Lung (tissue), 12 donors: ENCODE results near the gene IQGAP2. TPM values are rescaled to one million over a fixed set of nuclear protein-coding genes. Genes with fewer than 3 reads are reported as not detected.
"Not testable (repeated sequence)": the region's sequence is repeated elsewhere in the genome, so short reads cannot be mapped to it uniquely, and the experiment has no call there.

Source experiments
- ATAC-seq: fragments of 200-7000 bp; cut with Tn5 transposase; one replicate; pipeline ENCODE4 v1.9.1; 2020; ENCODE audit warnings: moderate number of reproducible peaks; ENCODE audit not compliant: insufficient read depth, low FRiP score
- DNase-seq, 3 donors: peaks; one replicate each; pipeline ENCODE4 v3.0.0-alpha.2; 2013 to 2017
- H3K27ac ChIP-seq, 2 donors: one replicate each; pipeline ENCODE4 v1.5.1; 2013; ENCODE audit warnings: mild to moderate bottlenecking in 2 of 2, moderate library complexity in 2 of 2, control low read depth in 1 of 2, inconsistent platforms in 1 of 2, low read depth in 1 of 2, low read length in 1 of 2
- H3K27me3 ChIP-seq, 3 donors: one replicate each; pipeline ENCODE4 v1.5.1; 2013; ENCODE audit warnings: low read length in 2 of 3; ENCODE audit not compliant: control insufficient read depth in 3 of 3, insufficient read depth in 3 of 3
- H3K36me3 ChIP-seq, 4 donors: one replicate each; pipeline ENCODE4 v1.5.1; 2013; ENCODE audit warnings: low read length in 4 of 4, mild to moderate bottlenecking in 1 of 4, moderate library complexity in 1 of 4; ENCODE audit not compliant: control insufficient read depth in 4 of 4, insufficient read depth in 4 of 4
- H3K4me1 ChIP-seq, 5 donors: one replicate each; pipeline ENCODE4 v1.5.1; 2013; ENCODE audit warnings: low read length in 5 of 5, mild to moderate bottlenecking in 2 of 5, moderate library complexity in 1 of 5; ENCODE audit not compliant: control insufficient read depth in 5 of 5, insufficient read depth in 5 of 5
- H3K4me3 ChIP-seq: one replicate; pipeline ENCODE4 v1.5.1; 2013; ENCODE audit warnings: mild to moderate bottlenecking, control low read depth, moderate library complexity
- H3K9ac ChIP-seq, 2 donors: one replicate each; pipeline ENCODE4 v1.5.1; 2013; ENCODE audit warnings: low read length in 2 of 2, control low read depth in 1 of 2; ENCODE audit not compliant: insufficient read depth in 1 of 2
- H3K9me3 ChIP-seq, 4 donors: one replicate each; pipeline ENCODE4 v1.5.1; 2013; ENCODE audit warnings: low read length in 3 of 4, mild to moderate bottlenecking in 1 of 4, moderate library complexity in 1 of 4; ENCODE audit not compliant: control insufficient read depth in 4 of 4, insufficient read depth in 3 of 4
- CTCF ChIP-seq: IDR thresholded peaks from 2 replicates; pipeline ENCODE4 v1.5.1; 2012; ENCODE audit warnings: mild to moderate bottlenecking; ENCODE audit errors: control extremely low read depth, extremely low read depth
- WGBS, 2 donors: extraction: QIAGEN DNeasy Blood & Tissue Kit; methylation state at CpG; one replicate each; pipeline ENCODE4 v1.1.7; 2013; 5-methylcytosine and 5-hydroxymethylcytosine counted together
- polyA plus RNA-seq, 2 donors: library from polyadenylated mRNA; stranded (reverse); fragments of 200-250 nt; gene quantifications; one replicate each; pipeline ENCODE4 v1.2.1, GENCODE V29; 2013
- total RNA-seq, 2 donors: library from RNA; depleted of rRNA in 1 of 2; stranded (reverse); fragments of >200 nt in 1 of 2; gene quantifications; one replicate each; pipeline ENCODE4 v1.2.1, GENCODE V29; 2014 to 2021
- donor health status: control.
- donor health status: control.
- donor health status: Bipolar disorder and iron deficiency.
- donor health status: healthy.
- donor health status: DM: yes; HTN: yes; CAD: no.

The IQGAP2 gene
- total and polyA plus RNA-seq, 4 donors = 6.0 to 33.6 (median 13.7) TPM

- Histone ChIP-seq H3K4me3 (no peak overlapping the region), H3K4me1 (peaks cover 0 to 2% (median 0%) of the 10 kb centered on the region in 5 donors), H3K27ac (no peak overlapping the region), H3K9me3 (peaks cover 0 to 2% (median 0%) of the 10 kb centered on the region in 4 donors), H3K9ac (no peak overlapping the region), H3K36me3 (no peaks in the 10 kb centered on the region), H3K27me3 (no peaks in the 10 kb centered on the region)
- DNase-seq = no peak
- ATAC-seq = no peak
- no peak for TF ChIP-seq CTCF
- WGBS, 2 donors = 64 to 86% methylated on average over 1 of the region's 1 CpG
Measured at GRCh38 chr5:76513476-76513875, 110.4 kb downstream of the IQGAP2 start.

- no peak overlapping the region for H3K9ac ChIP-seq
- ATAC-seq (no peak), DNase-seq (no peak)
- H3K27ac ChIP-seq = no peak overlapping the region
- peaks cover 0 to 2% (median 0%) of the 10 kb centered on the region in 4 donors for H3K9me3 ChIP-seq
- H3K27me3 ChIP-seq = no peaks in the 10 kb centered on the region
- 81 to 89% methylated on average over 4 of the region's 4 CpGs for WGBS, 2 donors
- no peak overlapping the region for H3K4me3 ChIP-seq
- TF ChIP-seq CTCF = no peak
- H3K4me1 ChIP-seq = peaks cover 0 to 2% (median 0%) of the 10 kb centered on the region in 5 donors
- H3K36me3 ChIP-seq = no peaks in the 10 kb centered on the region
Measured at GRCh38 chr5:76514292-76514691, 111.2 kb downstream of the IQGAP2 start.

- no peak for TF ChIP-seq CTCF
- WGBS, 2 donors = 84 to 87% methylated on average over 2 of the region's 2 CpGs
- no peak overlapping the region for H3K9ac ChIP-seq
- no peak overlapping the region for H3K4me3 ChIP-seq
- DNase-seq = no peak
- no peak for ATAC-seq
- no peak overlapping the region for H3K27ac ChIP-seq
- H3K9me3 ChIP-seq = peaks cover 0 to 2% (median 0%) of the 10 kb centered on the region in 4 donors
- H3K36me3 ChIP-seq = no peaks in the 10 kb centered on the region
- H3K27me3 ChIP-seq = no peaks in the 10 kb centered on the region
- H3K4me1 ChIP-seq = peaks cover 0 to 2% (median 0%) of the 10 kb centered on the region in 5 donors
Measured at GRCh38 chr5:76514713-76515112, 111.6 kb downstream of the IQGAP2 start.

- DNase-seq = no peak
- no peak overlapping the region for H3K4me3 ChIP-seq
Measured at GRCh38 chr5:76517334-76517733, 114.2 kb downstream of the IQGAP2 start.

GRCh38 chr5:76518246-76518645, 115.2 kb downstream of the IQGAP2 start:
- H3K4me3 ChIP-seq, DNase-seq, H3K27ac ChIP-seq, H3K27me3 ChIP-seq, H3K4me1 ChIP-seq, H3K9ac ChIP-seq, ATAC-seq, H3K36me3 ChIP-seq, H3K9me3 ChIP-seq: not testable (repeated sequence)
- WGBS, 2 donors = 85 to 92% methylated on average over 5 of the region's 5 CpGs

More at GRCh38 chr5:76517334-76517733, 114.2 kb downstream of the IQGAP2 start:
- no peak overlapping the region for H3K27ac ChIP-seq
- no peaks in the 10 kb centered on the region for H3K27me3 ChIP-seq
- H3K36me3 ChIP-seq = no peaks in the 10 kb centered on the region
- TF ChIP-seq CTCF = no peak
- 95 to 99% methylated on average over 3 of the region's 3 CpGs for WGBS, 2 donors
- H3K4me1 ChIP-seq = no peaks in the 10 kb centered on the region
- H3K9me3 ChIP-seq = no peaks in the 10 kb centered on the region
- ATAC-seq = no peak
- H3K9ac ChIP-seq = no peak overlapping the region
